Activated CD8-positive, alpha-beta memory T cell treated with anti-CD3 and anti-CD28 coated beads, Interleukin-2, amount 50 U/mL, for 24 hours (primary cell): ENCODE results near the gene BMP6.

Source experiments
- DNase-seq: peaks from one replicate; pipeline ENCODE4 v3.0.0-alpha.2; 2020; ENCODE audit errors: extremely low read depth

Gene BMP6

GRCh38 chr6:7747433-7747832, 21.5 kb downstream of the BMP6 start:
- DNase-seq = no peak

- DNase-seq = no peak
Observed at GRCh38 chr6:7747901-7748504, 22.1 kb downstream of the BMP6 start.

GRCh38 chr6:7749478-7749877, 23.6 kb downstream of the BMP6 start:
- DNase-seq = no peak

GRCh38 chr6:7750197-7750596, 24.3 kb downstream of the BMP6 start:
- DNase-seq = no peak

- no peak for DNase-seq
Observed at GRCh38 chr6:7758456-7758855, 32.6 kb downstream of the BMP6 start.

GRCh38 chr6:7759320-7759719, 33.4 kb downstream of the BMP6 start:
- DNase-seq = no peak

- no peak for DNase-seq
Observed at GRCh38 chr6:7761051-7761450, 35.2 kb downstream of the BMP6 start.

- DNase-seq = no peak
Observed at GRCh38 chr6:7762760-7763159, 36.9 kb downstream of the BMP6 start.

GRCh38 chr6:7763881-7764280, 38.0 kb downstream of the BMP6 start:
- no peak for DNase-seq

- DNase-seq = no peak
Observed at GRCh38 chr6:7765575-7766325, 39.9 kb downstream of the BMP6 start.

GRCh38 chr6:7769702-7770101, 43.8 kb downstream of the BMP6 start:
- DNase-seq = no peak

GRCh38 chr6:7770111-7770510, 44.2 kb downstream of the BMP6 start:
- DNase-seq = no peak

GRCh38 chr6:7770601-7771000, 44.7 kb downstream of the BMP6 start:
- DNase-seq = no peak

GRCh38 chr6:7773322-7773721, 47.4 kb downstream of the BMP6 start:
- DNase-seq = no peak

GRCh38 chr6:7773914-7774313, 48.0 kb downstream of the BMP6 start:
- no peak for DNase-seq

GRCh38 chr6:7776509-7776908, 50.6 kb downstream of the BMP6 start:
- DNase-seq = no peak

GRCh38 chr6:7777074-7777473, 51.2 kb downstream of the BMP6 start:
- no peak for DNase-seq

- no peak for DNase-seq
Observed at GRCh38 chr6:7781240-7781639, 55.3 kb downstream of the BMP6 start.

GRCh38 chr6:7784248-7784647, 58.3 kb downstream of the BMP6 start:
- DNase-seq = no peak

GRCh38 chr6:7784706-7785105, 58.8 kb downstream of the BMP6 start:
- DNase-seq = no peak

GRCh38 chr6:7785243-7786035, 59.5 kb downstream of the BMP6 start:
- no peak for DNase-seq

- no peak for DNase-seq
Observed at GRCh38 chr6:7786214-7786661, 60.3 kb downstream of the BMP6 start.

- DNase-seq = no peak
Observed at GRCh38 chr6:7787137-7787608, 61.3 kb downstream of the BMP6 start.
